ENCODE results near the gene MROH9. TPM values are rescaled to one million over a fixed set of nuclear protein-coding genes. Genes with fewer than 3 reads are reported as not detected.

The MROH9 gene
- total RNA-seq, 3 donors from 2014 or later (not counting 1 experiment from before 2014, with no cell fraction given), result not detected

- intact Hi-C loops (cut with micrococcal nuclease), result no loop called here
- DNase-seq (no peak), ATAC-seq (no peak)
- Histone ChIP-seq H3K4me1 (ENCODE audit: control insufficient read depth, insufficient read depth, low read length) (no peaks in the 10 kb centered on the region), H3K9me3 (ENCODE audit: control insufficient read depth, insufficient read depth, low read length) (no peaks in the 10 kb centered on the region), H3K27me3 (ENCODE audit: control insufficient read depth, insufficient read depth, low read length) (no peaks in the 10 kb centered on the region), H3K27ac (ENCODE audit: low read length) (no peak overlapping the region), H3K4me3 (ENCODE audit: low read length) (no peak overlapping the region), H3K36me3 (ENCODE audit: control insufficient read depth, insufficient read depth, low read length) (no peaks in the 10 kb centered on the region)
- H3K27ac Mint-ChIP-seq, result no peak overlapping the region
- peaks cover 0 to 2% of the 10 kb centered on the region in 2 donors for H3K27me3 Mint-ChIP-seq (ENCODE audit: low read depth in 2 of 2)
- no peaks in the 10 kb centered on the region for H3K4me1 Mint-ChIP-seq
- H3K9me3 Mint-ChIP-seq, result no peaks in the 10 kb centered on the region
- no CpG with 5 or more reads among the region's 3 CpGs for WGBS (ENCODE audit: insufficient coverage)
- no peak overlapping the region for H3K4me3 Mint-ChIP-seq
- H3K36me3 Mint-ChIP-seq, result no peaks in the 10 kb centered on the region
- TF ChIP-seq CTCF (IDR thresholded peaks at IDR 0.05), result no peak
Measured at GRCh38 chr1:171107262-171107940, 172.1 kb downstream of the MROH9 start.

- Histone ChIP-seq H3K4me1 (ENCODE audit: control insufficient read depth, insufficient read depth, low read length) (no peaks in the 10 kb centered on the region), H3K36me3 (ENCODE audit: control insufficient read depth, insufficient read depth, low read length) (no peaks in the 10 kb centered on the region), H3K27me3 (ENCODE audit: control insufficient read depth, insufficient read depth, low read length) (no peaks in the 10 kb centered on the region), H3K4me3 (ENCODE audit: low read length) (no peak overlapping the region), H3K9me3 (ENCODE audit: control insufficient read depth, insufficient read depth, low read length) (no peaks in the 10 kb centered on the region), H3K27ac (ENCODE audit: low read length) (no peak overlapping the region)
- peaks cover 0 to 2% of the 10 kb centered on the region in 2 donors for H3K27me3 Mint-ChIP-seq (ENCODE audit: low read depth in 2 of 2)
- no peak for TF ChIP-seq CTCF (IDR thresholded peaks at IDR 0.05)
- H3K36me3 Mint-ChIP-seq, result no peaks in the 10 kb centered on the region
- intact Hi-C loops (cut with micrococcal nuclease), result no loop called here
- 93% methylated on average over 7 of the region's 8 CpGs for WGBS (ENCODE audit: insufficient coverage)
- no peak overlapping the region for H3K27ac Mint-ChIP-seq
- H3K4me3 Mint-ChIP-seq, result no peak overlapping the region
- ATAC-seq (no peak), DNase-seq (no peak)
- no peaks in the 10 kb centered on the region for H3K4me1 Mint-ChIP-seq
- H3K9me3 Mint-ChIP-seq, result no peaks in the 10 kb centered on the region
Measured at GRCh38 chr1:171107969-171108368, 172.6 kb downstream of the MROH9 start.

DNA sequence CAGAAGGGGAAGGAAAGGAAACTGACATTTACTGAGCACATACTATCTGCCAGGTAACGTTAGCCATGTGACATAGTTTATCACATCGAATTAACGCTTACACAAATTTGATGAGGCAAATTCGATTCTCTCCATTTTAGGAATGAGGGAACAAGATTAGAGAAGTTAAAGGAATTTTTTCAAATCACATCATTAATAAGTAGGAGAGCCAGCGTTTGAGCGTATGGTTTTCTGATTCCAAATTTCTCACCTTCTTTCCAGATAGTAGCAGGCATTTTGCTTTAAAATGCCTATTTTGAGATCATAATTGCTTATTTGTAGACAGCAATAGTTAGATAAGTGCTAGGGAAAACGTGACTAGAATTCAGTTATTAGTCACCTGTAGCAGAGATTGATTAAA lies 174.6 kb downstream of the MROH9 start:
- Mint-ChIP-seq H3K27ac (no peak overlapping the region), H3K4me1 (no peaks in the 10 kb centered on the region), H3K9me3 (no peaks in the 10 kb centered on the region), H3K4me3 (no peak overlapping the region), H3K36me3 (no peaks in the 10 kb centered on the region), H3K27me3 (ENCODE audit: low read depth in 2 of 2) (peaks cover 0 to 6% of the 10 kb centered on the region in 2 donors)
- TF ChIP-seq CTCF (IDR thresholded peaks at IDR 0.05), result no peak
- 83% methylated on average over 4 of the region's 7 CpGs for WGBS (ENCODE audit: insufficient coverage)
- Histone ChIP-seq H3K4me3 (ENCODE audit: low read length) (no peak overlapping the region), H3K36me3 (ENCODE audit: control insufficient read depth, insufficient read depth, low read length) (no peaks in the 10 kb centered on the region), H3K9me3 (ENCODE audit: control insufficient read depth, insufficient read depth, low read length) (no peaks in the 10 kb centered on the region), H3K4me1 (ENCODE audit: control insufficient read depth, insufficient read depth, low read length) (no peaks in the 10 kb centered on the region), H3K27me3 (ENCODE audit: control insufficient read depth, insufficient read depth, low read length) (no peaks in the 10 kb centered on the region), H3K27ac (ENCODE audit: low read length) (no peak overlapping the region)
- no peak for ATAC-seq
- intact Hi-C loops (cut with micrococcal nuclease), result no loop called here
- DNase-seq, result no peak

Measured in natural killer cell (primary cell).